ENCODE data around the gene KLHDC9.
"Not testable (repeated sequence)": the region's sequence is repeated elsewhere in the genome, so short reads cannot be mapped to it uniquely, and the experiment has no call there.

Gene KLHDC9

GRCh38 chr1:161098210-161099068 lies at the start of gene KLHDC9:
KLHDC9 (plus strand) TSS chr1:161098361; CDS start chr1:161098536, 175 bp downstream.
- DNase-seq = peak; percentile 80

GRCh38 chr1:161048949-161049722 lies 49.0 kb upstream of the KLHDC9 start:
- DNase-seq = no peak

- no peak for DNase-seq
Observed at GRCh38 chr1:161051219-161051618, 46.9 kb upstream of the KLHDC9 start.

- DNase-seq = no peak
Observed at GRCh38 chr1:161052899-161053298, 45.3 kb upstream of the KLHDC9 start.

GRCh38 chr1:161054232-161054631 lies 43.9 kb upstream of the KLHDC9 start:
- DNase-seq = no peak

- no peak for DNase-seq
Observed at GRCh38 chr1:161054805-161055204, 43.4 kb upstream of the KLHDC9 start.

GRCh38 chr1:161059293-161059692 lies 38.9 kb upstream of the KLHDC9 start:
- no peak for DNase-seq

- DNase-seq = no peak
Observed at GRCh38 chr1:161061419-161061818, 36.7 kb upstream of the KLHDC9 start.

GRCh38 chr1:161063936-161064335 lies 34.2 kb upstream of the KLHDC9 start:
- DNase-seq = not testable (repeated sequence)

GRCh38 chr1:161065681-161066080 lies 32.5 kb upstream of the KLHDC9 start:
- DNase-seq = not testable (repeated sequence)

GRCh38 chr1:161066694-161067093 lies 31.5 kb upstream of the KLHDC9 start:
- no peak for DNase-seq

- no peak for DNase-seq
Observed at GRCh38 chr1:161068306-161069234, 29.6 kb upstream of the KLHDC9 start.

GRCh38 chr1:161069241-161069640 lies 28.9 kb upstream of the KLHDC9 start:
- DNase-seq = no peak

- DNase-seq = no peak
Observed at GRCh38 chr1:161069731-161070270, 28.4 kb upstream of the KLHDC9 start, which contains the start of gene ARHGAP30. ARHGAP30 (minus strand) TSS chr1:161069891; CDS start chr1:161069624, 267 bp downstream.

- no peak for DNase-seq
Observed at GRCh38 chr1:161070761-161071160, 27.4 kb upstream of the KLHDC9 start.

GRCh38 chr1:161071886-161072371 lies 26.2 kb upstream of the KLHDC9 start:
- no peak for DNase-seq

- no peak for DNase-seq
Observed at GRCh38 chr1:161072751-161073449, 25.3 kb upstream of the KLHDC9 start.

- DNase-seq = no peak
Observed at GRCh38 chr1:161073474-161074121, 24.6 kb upstream of the KLHDC9 start.

- no peak for DNase-seq
Observed at GRCh38 chr1:161074676-161075368, 23.3 kb upstream of the KLHDC9 start.

GRCh38 chr1:161076410-161076809 lies 21.8 kb upstream of the KLHDC9 start:
- DNase-seq = no peak
